Measurements from ENCODE around the gene CNPY4.

- TF ChIP-seq EZH2 (IDR thresholded peaks at IDR 0.05; ENCODE audit: insufficient read depth, poor library complexity, severe bottlenecking), result peak; percentile 68
- TF ChIP-seq EZH2phosphoT487 (IDR thresholded peaks at IDR 0.05; ENCODE audit: insufficient read depth, low read depth), result no peak
These were observed 51.8 kb downstream of the CNPY4 start for GRCh38 chr7:100171087-100171681.
